DMS114 treated with DMSO at 0.1 percent for 48 hours (cell line): ENCODE measurements around the gene GALNT9.

Experiments
- DNase-seq: peaks from one replicate; lab custom pipeline; 2025; ENCODE audit not compliant: unreplicated experiment; lab: John Stamatoyannopoulos, UW

The GALNT9 gene

DNA sequence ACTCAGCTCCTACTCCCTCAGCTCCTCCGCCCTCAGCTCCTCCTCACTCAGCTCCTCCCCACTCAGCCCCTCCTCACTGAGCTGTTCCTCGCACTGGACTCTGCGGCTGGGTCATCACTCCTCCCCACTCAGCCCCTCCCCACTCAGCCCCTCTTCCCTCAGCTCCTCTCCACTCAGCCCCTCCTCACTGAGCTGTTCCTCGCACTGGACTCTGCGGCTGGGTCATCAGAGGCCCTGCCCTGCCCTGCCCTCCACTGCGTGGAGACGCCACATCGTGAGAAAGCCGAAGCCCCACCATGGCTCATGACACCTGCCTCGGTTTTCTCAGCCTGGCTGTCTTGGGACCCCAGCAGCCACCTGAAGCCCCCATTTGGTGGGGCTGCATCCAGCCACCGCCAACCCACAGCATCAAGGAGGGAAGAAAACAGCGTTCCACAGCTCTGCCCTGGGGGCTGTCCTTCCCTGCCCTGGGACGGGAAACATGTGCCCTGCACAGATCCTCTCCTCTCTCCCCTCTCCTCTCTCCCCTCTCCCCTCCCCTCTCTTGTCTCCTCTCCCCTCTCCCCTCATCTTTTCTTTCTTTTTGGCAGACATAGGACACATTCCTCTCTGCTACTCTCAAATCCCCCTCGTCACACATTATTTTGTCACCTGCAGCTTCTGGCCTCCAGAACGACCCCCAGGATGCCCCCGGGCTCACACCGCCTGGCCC lies 167.4 kb downstream of the GALNT9 start:
- no peak for DNase-seq

DNA sequence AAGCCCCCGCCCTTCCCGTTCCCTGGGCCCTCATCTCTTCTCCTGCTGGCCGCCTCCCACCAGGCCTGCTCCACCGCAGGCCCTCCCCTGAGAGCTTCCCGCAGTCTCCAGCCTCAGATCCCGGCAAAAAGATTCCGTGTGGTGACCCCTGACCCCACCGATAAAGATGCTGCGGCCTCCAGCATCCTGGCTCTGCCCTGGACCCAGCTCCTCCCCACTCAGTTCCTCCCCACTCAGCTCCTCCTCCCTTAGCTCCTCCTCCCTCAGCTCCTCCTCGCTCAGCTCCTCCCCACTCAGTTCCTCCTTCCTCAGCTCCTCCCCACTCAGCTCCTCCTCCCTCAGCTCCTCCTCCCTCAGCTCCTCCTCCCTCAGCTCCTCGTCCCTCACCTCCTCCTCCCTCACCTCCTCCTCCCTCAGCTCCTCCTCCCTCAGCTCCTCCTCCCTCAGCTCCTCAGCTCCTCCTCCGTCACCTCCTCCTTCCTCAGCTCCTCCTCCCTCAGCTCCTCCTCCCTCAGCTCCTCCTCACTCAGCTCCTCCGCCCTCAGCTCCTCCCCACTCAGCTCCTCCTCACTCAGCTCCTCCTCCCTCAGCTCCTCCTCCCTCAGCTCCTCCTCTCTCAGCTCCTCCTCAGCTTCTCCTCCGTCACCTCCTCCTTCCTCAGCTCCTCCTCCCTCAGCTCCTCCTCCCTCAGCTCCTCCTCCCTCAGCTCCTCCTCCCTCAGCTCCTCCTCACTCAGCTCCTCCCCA lies 168.2 kb downstream of the GALNT9 start:
- DNase-seq = no peak

DNA sequence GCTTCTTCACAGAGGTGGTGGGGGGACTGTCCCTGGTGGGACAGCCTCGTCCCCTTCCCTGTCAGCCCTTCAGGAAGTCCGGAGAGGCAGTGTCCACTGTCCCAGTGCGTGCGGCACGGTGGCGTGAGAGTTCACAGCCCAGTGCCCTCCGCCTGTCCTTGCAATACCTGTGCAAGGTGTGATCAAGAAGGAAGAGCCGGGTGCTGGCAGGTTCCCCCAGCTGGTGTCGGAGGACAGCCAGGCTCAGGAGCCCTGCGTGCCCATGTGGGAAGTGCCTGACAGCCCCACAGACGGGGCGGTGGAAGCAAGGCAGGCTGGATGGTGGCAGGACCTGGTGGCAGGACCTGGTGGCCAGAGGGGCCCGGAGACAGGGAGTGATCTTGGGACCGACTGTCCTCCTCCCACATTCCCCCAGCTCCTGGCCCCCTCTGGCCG lies 168.8 kb downstream of the GALNT9 start:
- DNase-seq = no peak

DNA sequence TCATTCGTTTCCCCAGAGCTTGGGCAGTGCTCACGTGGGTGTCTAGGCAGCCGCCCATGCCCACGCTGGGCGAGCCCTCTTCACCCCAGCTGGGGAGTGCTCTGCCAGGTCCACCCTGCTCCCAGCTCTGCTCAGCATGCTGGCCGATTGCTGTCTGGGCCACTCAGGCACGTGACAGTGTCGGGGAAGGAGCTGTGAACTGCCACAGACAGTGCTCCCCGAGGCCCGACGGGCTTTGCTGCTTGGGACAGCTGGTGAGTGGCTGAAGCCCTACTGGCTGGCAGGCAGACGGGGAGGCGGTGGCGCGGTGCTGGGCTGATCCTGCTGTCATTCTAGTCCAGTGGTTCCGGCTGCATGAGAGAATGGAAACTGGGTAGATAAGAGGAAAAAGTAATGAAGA lies 169.4 kb downstream of the GALNT9 start:
- DNase-seq = no peak

DNA sequence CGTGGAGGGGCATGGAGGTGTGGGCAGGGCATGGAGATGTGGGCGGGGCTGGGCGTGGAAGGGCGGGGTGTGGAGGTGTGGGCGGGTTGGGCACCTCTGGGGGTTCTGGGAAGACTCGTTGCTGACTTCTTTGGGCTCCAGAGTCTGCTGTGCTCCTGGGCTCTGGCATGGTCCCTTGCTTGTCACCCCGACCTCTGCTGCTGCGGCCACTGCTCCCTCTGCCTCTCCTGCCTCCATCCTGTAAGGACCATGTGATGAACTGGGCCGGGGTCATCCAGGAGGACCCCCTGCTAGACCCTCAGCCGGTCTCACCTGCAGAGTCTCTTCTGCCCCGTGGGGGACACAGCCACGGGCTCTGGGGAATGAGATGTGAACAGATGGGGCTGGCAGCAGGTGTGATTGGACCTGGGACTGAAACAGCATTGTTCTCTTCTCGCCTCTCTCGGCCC lies 169.8 kb downstream of the GALNT9 start:
- no peak for DNase-seq

DNA sequence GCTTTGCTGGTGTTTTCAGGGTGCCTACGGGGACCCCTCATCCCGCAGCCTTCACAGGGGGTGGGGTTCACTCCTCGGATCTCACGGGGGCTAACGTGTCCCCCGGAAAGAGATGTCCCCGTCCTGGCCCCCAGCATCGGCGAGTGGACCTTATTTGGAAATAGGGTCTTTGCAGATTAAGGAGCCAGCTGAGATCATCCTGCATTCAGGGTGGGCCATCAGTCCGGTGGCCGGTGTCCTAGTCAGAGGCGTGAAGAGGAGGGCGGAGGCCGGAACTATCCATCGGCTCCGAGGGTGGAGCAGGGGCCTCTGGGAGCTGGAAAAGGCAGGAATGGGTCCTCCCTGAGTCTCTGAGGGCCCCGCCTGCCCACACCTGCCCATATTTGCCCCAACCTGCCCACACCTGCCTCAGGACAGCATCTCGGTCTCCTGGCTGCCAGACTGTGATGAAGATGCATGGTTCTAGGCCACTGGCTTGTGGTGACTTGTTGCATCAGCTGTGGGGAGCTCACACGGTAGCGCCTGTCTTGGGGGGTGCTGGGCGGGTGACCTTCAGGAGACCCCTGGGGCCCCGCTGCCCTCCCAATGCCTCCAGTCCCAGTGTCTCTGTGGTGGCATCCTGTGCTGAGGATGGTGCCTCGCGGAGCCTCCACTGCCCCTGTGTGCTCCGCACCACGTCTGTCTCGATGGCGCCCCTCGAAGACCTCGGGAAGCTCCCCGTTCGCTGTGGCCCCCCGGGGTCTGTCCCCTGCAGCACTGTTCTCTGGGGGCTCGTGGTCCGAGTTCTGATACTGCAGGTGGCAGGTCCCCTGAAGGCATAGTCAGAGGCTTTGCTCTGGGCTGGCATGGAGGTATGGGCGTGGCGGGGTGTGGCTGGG lies 170.5 kb downstream of the GALNT9 start:
- no peak for DNase-seq

DNA sequence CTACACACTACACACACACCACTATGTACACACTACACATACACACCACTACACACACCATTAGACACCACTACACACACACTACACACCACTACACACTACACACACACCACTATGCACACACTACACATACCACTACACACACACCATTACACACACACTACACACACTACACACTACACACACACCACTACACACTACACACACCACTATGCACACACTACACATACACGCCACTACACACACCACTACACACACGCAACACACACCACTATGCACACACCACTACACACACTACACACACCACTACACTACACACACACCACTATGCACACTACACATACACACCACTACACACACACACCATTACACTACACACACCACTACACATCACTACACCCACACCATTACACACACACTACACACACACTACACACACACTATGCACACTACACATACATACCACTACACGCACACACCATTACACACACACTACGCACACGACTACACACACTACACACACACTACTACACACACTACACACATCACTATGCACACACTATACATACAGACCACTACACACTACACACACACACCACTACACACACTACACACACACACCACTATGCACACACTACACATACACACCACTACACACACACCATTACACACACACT lies 171.5 kb downstream of the GALNT9 start:
- no peak for DNase-seq

DNA sequence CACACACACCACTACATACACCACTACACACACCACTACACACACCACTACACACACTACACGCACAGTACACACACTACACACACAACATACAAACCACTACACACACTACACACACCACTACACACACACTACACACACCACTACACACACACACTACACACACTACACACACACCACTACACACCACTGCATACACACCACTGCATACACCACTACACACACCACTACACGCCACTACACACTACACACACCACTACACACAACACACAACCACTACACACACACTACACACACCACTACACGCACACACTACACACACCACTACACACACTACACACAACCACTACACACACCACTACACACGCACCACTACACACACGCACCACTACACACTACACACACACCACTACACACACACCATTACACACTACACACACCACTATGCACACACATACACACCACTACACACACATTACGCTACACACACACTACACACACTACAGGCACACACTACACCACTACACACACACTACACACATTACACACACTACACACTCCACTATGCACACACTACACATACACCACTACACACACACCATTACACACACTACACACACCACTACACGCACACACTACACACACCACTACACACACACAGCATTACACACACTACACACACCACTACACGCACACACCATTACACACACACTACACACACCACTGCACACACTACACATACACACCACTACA lies 172.6 kb downstream of the GALNT9 start:
- no peak for DNase-seq

DNA sequence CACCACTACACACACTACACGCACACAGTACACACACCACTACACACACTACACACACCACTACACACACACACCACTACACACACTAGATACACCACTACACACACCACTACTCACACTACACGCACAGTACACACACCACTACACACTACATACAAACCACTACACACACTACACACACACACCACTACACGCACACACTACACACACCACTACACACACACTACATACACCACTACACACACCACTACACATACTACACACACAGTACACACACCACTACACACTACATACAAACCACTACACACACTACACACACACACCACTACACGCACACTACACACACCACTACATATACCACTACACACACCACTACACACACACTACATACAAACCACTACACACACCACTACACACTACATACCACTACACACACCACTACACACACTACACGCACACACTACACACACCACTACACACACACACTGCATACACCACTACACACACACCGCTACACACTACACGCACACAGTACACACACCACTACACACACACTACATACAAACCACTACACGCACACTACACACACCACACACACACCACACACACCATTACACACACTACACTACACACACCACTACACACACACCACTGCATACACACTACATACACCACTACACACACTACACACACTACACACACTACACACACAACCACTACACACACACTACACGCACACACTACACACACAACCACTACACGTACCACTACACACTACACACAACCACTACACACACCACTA lies 173.4 kb downstream of the GALNT9 start:
- DNase-seq = no peak

DNA sequence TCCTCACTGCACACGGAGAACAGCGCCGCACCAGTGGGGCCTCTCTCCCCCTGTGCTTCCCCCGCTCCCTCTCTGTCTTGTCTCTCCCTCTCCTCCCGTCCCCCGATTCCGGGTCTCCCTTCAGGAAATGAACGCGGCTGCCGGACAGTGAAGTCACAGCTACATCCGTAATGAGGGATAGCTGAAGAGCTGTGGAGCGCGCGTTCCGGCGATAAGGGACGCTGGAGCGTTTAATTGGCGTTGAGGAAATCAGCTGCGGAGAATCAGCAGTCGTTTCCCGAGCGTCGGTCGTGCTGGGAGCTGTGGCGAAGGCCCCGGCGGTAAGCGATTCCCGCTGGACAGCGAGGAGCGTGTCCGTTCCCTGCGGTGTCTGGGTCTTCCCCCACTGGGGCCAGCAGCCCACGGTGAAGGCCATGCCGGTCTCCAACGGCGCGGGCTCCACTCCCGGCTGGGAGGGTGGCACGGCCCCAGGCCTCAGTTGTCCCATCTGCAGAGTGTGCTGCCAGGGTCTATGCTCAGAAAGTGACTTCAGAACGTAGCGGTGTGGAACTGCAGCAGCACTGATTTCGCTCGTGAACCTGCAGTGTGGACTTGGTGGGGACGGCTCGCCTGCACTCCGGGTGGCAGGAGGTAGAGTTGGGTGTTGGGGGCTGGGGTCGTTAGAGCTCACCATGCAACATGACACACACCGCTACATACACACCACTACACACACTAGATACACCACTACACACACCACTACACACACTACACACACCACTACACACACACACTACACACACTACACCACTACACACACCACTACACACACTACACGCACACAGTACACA lies 174.2 kb downstream of the GALNT9 start:
- peak; percentile 32 for DNase-seq

DNA sequence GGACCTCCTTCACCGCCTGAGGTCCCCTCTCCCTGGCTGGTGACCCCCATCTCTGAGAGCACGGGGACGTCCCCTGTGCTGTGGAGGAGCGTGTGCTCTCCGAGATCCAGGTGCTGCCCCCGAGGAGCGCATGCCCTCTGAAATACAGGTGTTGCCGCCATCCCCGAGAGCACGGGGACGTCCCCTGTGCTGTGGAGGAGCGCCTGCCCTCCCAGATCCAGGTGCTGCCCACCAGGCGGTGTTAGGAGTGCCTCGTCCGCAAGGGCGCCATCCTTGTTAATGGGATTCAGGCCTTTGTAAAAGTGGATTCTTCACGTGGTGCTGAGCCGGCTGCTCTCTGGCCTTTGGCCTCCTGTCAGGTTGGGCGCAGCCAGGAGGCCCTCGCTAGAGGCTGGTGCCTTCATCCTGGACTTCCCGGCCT lies 175.0 kb downstream of the GALNT9 start:
- DNase-seq = no peak

DNA sequence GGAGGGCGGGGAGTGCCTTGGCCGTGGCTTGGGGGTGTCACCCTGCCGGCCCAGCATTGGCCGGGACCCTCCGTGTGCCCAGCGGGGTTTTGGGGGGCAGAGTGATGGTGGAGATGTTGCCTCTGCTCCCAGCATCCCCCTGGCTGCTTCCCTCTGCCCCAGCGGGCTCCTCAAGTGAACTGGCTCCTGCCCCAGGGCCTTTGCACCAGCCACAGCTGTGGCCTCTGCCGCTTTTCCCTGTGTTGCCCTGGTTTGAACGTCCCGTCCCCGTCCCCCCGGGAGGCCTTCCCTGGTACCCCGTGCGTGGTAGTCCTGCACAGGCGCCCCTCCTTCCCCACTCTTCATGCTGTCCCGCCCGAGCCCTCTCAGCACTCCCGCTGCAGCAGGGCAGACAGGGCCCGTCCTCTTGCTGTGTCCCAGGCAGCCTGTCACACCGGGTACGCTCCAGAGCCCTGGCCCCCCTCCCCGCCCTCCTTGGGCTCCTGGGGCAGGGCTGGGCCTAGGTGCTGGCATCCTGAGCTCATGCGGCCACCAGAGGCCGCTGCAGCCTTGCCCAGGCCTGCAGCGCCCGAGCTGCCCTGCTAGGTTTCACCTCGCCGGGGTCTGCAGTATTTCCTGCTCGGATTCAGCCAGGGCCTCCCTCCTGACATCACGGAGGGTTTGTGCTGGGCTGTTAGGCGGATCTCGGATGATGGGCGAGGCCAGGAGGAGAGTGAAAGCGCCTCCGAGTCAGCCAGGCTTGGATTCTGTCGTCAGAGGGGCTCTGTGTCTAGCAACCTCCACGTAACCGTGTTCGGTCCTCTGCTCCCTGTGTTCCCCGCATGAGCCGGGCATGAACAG lies 175.7 kb downstream of the GALNT9 start:
- peak; percentile 57 for DNase-seq

DNA sequence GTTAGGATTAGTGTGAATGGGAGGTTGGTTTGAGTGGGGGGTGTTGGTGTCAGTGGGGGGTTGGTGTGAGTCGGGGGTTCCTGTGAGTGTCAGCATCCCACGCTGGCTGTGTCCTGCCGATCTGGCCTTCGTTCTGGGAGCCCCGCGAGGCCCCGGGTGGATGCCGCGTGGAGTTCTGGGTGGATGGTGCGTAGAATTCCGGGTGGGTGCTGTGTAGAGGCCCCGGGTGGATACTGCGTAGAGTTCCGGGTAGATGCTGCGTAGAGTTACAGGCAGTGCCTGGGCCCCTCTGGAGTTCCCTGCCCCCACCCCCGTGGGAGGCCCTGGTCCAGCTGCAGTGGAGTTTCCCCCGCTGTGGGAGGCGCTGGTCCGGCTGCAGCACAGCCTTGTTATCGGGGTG lies 176.4 kb downstream of the GALNT9 start:
- DNase-seq = no peak

DNA sequence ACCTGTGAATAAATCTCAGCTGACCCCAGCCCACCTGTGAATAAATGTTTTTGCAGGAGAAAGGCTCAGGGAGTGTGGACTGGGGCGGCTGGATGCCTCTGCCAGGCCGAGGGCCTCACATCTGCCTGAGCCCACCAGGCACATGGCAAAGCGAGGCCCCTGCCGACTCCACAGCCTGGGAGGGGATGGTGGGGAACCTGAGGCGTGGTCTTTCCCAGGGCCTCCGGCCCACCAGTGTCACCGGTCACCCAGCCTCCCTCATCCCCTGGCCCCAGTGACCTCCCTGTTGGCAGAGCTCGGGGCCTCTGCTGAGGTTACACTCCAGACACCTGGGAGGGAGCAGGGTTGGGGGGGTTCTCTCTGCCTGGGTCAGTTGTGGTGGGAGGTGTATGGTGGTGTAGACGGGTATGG lies 177.0 kb downstream of the GALNT9 start:
- no peak for DNase-seq

DNA sequence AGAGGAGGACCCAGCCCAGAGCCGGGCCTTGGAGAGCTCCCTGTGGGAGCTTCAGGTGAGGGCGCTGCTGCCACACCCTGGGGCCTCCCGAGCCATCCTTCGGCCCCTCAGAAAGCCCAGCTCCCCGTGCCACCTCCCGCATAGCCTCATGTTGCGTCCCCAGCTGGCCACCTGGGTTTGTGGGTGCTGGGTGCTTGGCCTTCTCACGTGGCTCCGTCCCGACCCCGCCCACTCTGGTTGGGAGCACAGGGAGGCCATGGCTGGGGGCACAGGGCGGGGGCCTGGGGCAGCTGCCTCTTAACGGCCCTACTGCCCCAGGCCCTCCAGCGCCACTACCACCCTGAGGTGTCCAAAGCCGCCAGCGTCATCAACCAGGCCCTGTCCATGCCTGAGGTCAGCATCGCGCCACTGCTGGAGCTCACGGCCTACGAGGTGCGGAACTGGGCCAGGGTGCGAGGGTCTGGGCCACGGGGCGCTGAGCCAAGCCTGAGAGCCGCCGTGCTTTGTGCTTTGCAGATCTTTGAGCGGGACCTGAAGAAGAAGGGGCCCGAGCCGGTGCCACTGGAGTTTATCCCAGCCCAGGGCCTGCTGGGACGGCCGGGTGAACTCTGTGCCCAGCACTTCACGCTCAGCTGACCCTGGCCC lies 177.5 kb downstream of the GALNT9 start:
- DNase-seq = no peak

DNA sequence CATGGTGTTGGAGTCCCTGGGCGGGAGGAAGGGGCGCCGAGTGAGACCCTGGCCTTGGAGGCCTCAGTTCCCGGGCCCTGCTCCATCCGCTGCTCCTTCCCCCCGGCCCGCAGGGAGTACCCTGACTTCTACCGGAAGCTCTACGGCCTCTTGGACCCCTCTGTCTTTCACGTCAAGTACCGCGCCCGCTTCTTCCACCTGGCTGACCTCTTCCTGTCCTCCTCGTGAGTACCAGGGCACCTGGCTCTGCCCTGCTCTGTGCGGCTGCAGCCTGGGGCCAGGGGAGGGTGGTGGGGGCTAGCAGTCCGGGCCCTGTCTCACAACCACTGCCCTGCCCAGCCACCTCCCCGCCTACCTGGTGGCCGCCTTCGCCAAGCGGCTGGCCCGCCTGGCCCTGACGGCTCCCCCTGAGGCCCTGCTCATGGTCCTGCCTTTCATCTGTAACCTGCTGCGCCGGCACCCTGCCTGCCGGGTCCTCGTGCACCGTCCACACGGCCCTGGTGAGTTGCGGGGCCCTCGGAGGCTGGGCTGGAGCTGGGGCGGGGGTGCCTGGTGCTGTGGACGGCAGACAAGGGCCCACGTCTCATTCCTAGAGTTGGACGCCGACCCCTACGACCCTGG lies 178.1 kb downstream of the GALNT9 start:
- DNase-seq = no peak

DNA sequence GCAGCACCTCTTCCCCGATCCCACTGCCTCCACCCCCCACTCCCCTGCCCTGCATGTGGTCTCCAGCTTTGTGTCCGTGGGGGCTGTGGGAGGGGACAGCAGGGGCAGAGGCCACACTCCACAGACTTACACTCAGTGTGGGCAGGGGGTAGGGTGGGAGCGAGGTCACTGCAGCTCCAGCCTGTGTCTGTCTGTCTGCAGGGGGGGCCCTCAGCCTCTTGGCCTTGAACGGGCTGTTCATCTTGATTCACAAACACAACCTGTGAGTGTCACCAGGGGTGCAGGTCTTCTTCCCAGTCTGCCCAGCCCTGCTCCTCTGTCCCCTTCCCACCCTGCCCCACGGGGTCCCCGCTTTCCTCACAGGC lies 178.6 kb downstream of the GALNT9 start:
- DNase-seq = no peak
